COLO668 (cell line): ENCODE measurements around the gene KIF4A.
"Not testable (repeated sequence)": the region's sequence is repeated elsewhere in the genome, so short reads cannot be mapped to it uniquely, and the experiment has no call there.

Experiments used
- DNase-seq: peaks from one replicate; lab custom pipeline; 2025; ENCODE audit not compliant: unreplicated experiment; lab: John Stamatoyannopoulos, UW

Gene KIF4A

GRCh38 chrX:70289793-70290770, at the start of gene KIF4A, which contains the start of gene PDZD11:
Gene KIF4A, plus strand, starts transcription at chrX:70290104. Its CDS starts 355 bp downstream, at chrX:70290459.
Gene PDZD11, minus strand, starts transcription at chrX:70289927. Its CDS starts 586 bp downstream, at chrX:70289341.
- DNase-seq, result peak; percentile 88

- no peak for DNase-seq
These were observed 49.2 kb upstream of the KIF4A start for GRCh38 chrX:70240751-70241150.

GRCh38 chrX:70241501-70241900, 48.4 kb upstream of the KIF4A start:
- DNase-seq, result no peak

- not testable (repeated sequence) for DNase-seq
These were observed 46.3 kb upstream of the KIF4A start for GRCh38 chrX:70243601-70244000.

GRCh38 chrX:70244881-70245280, 45.0 kb upstream of the KIF4A start:
- no peak for DNase-seq

GRCh38 chrX:70247252-70247651, 42.7 kb upstream of the KIF4A start:
- DNase-seq, result no peak

GRCh38 chrX:70252491-70252890, 37.4 kb upstream of the KIF4A start:
- no peak for DNase-seq

GRCh38 chrX:70253377-70254062, 36.4 kb upstream of the KIF4A start:
- DNase-seq, result no peak

- no peak for DNase-seq
These were observed 35.9 kb upstream of the KIF4A start for GRCh38 chrX:70254063-70254400.

- DNase-seq, result peak; percentile 1
These were observed 35.0 kb upstream of the KIF4A start for GRCh38 chrX:70254909-70255308.

- DNase-seq, result no peak
These were observed 34.5 kb upstream of the KIF4A start for GRCh38 chrX:70255452-70255851.

GRCh38 chrX:70257423-70258288, 32.2 kb upstream of the KIF4A start:
- DNase-seq, result no peak

- no peak for DNase-seq
These were observed 29.8 kb upstream of the KIF4A start, which contains the start of gene P2RY4 for GRCh38 chrX:70260104-70260503. Gene P2RY4, minus strand, starts transcription at chrX:70260204. Its CDS starts 580 bp downstream, at chrX:70259624.

- peak; percentile 74 for DNase-seq
These were observed 26.8 kb upstream of the KIF4A start for GRCh38 chrX:70262952-70263567.

GRCh38 chrX:70264784-70265183, 25.1 kb upstream of the KIF4A start:
- DNase-seq, result no peak

GRCh38 chrX:70268034-70268433, 21.9 kb upstream of the KIF4A start, which contains the start of gene ARR3:
Gene ARR3, plus strand, starts transcription at chrX:70268334. Its CDS starts 1,052 bp downstream, at chrX:70269386.
- DNase-seq, result no peak

- not testable (repeated sequence) for DNase-seq
These were observed 15.9 kb upstream of the KIF4A start for GRCh38 chrX:70274029-70274428.

- DNase-seq, result no peak
These were observed 10.8 kb upstream of the KIF4A start for GRCh38 chrX:70279081-70279480.

- no peak for DNase-seq
These were observed 9.3 kb upstream of the KIF4A start for GRCh38 chrX:70280573-70280972.

GRCh38 chrX:70281951-70282350, 8.0 kb upstream of the KIF4A start, which contains the start of gene RAB41:
Gene RAB41, plus strand, starts transcription at chrX:70282172. Its CDS starts 46 bp downstream, at chrX:70282218.
- DNase-seq, result no peak
